Naive thymus-derived CD4-positive, alpha-beta T cell (primary cell): ENCODE results near the gene PMFBP1. TPM values are rescaled to one million over a fixed set of nuclear protein-coding genes. Genes with fewer than 3 reads are reported as not detected.
A peak's percentile ranks its signal among the peaks of the same experiment; 100 is the strongest.

Source experiments
- ATAC-seq: fragments of 150-1000 bp; cut with Tn5 transposase; 2 replicates; pipeline ENCODE4 v1.10.0; 2021; ENCODE audit warnings: mild to moderate bottlenecking, moderate library complexity
- CTCF ChIA-PET: fragments of 350-600 bp; sonication (Branson Sonifier 250); formaldehyde crosslinking; loops from one replicate; lab custom pipeline; 2021; ENCODE audit warnings: antibody characterized with exemption; lab: Charles Lee
- POLR2A ChIA-PET: fragments of 350-600 bp; sonication (Branson Sonifier 250); formaldehyde crosslinking; loops from one replicate; lab custom pipeline; 2021; ENCODE audit warnings: antibody characterized with exemption, inconsistent platforms; lab: Charles Lee
- DNase-seq, 9 donors: peaks; one replicate each; pipeline versions ENCODE4 v3.0.0 to v3.0.0-alpha.2; 2020 to 2022; ENCODE audit warnings: mixed read lengths in 1 of 9
- H3K27ac ChIP-seq: one replicate; pipeline ENCODE4 v1.7.0; 2013; ENCODE audit warnings: mild to moderate bottlenecking, low read depth, low read length, moderate library complexity
- H3K27me3 ChIP-seq, 2 donors: one replicate each; pipeline ENCODE4 v1.7.0; 2013; ENCODE audit warnings: low read length in 2 of 2, mild to moderate bottlenecking in 2 of 2, moderate library complexity in 2 of 2; ENCODE audit not compliant: control insufficient read depth in 2 of 2, insufficient read depth in 2 of 2
- H3K36me3 ChIP-seq, 3 experiments: 1 replicate in 2 of 3; 2 replicates in 1 of 3; pipeline ENCODE4 v1.7.0; 2013; ENCODE audit warnings: low read length in 3 of 3, mild to moderate bottlenecking in 3 of 3, moderate library complexity in 1 of 3; ENCODE audit not compliant: insufficient read depth in 3 of 3, control insufficient read depth in 2 of 3
- H3K4me1 ChIP-seq, 2 donors: one replicate each; pipeline ENCODE4 v1.7.0; 2013; ENCODE audit warnings: low read length in 2 of 2, mild to moderate bottlenecking in 2 of 2, moderate library complexity in 1 of 2; ENCODE audit not compliant: control insufficient read depth in 2 of 2, insufficient read depth in 2 of 2
- H3K4me3 ChIP-seq: 2 replicates; pipeline ENCODE4 v1.7.0; 2013; ENCODE audit warnings: mild to moderate bottlenecking, low read length
- H3K9me3 ChIP-seq, 3 experiments: 1 replicate in 2 of 3; 2 replicates in 1 of 3; pipeline ENCODE4 v1.7.0; 2013; ENCODE audit warnings: low read length in 3 of 3; ENCODE audit not compliant: control insufficient read depth in 2 of 3
- H3K27ac Mint-ChIP-seq, 9 donors: one replicate each; pipeline ENCODE4 v1.8.0; 2020 to 2022; ENCODE audit warnings: mixed read lengths in 9 of 9, mild to moderate bottlenecking in 8 of 9, moderate library complexity in 5 of 9, inconsistent platforms in 2 of 9
- H3K27me3 Mint-ChIP-seq, 5 donors: one replicate each; pipeline ENCODE4 v1.8.0; 2021 to 2022; ENCODE audit warnings: mixed read lengths in 5 of 5, mild to moderate bottlenecking in 1 of 5
- H3K36me3 Mint-ChIP-seq, 5 donors: one replicate each; pipeline ENCODE4 v1.8.0; 2020 to 2022; ENCODE audit warnings: mixed read lengths in 5 of 5, mild to moderate bottlenecking in 3 of 5, inconsistent platforms in 1 of 5
- H3K4me1 Mint-ChIP-seq, 7 donors: one replicate each; pipeline ENCODE4 v1.8.0; 2020 to 2022; ENCODE audit warnings: mixed read lengths in 7 of 7, mild to moderate bottlenecking in 3 of 7, inconsistent platforms in 1 of 7
- H3K4me3 Mint-ChIP-seq, 10 donors: one replicate each; pipeline ENCODE4 v1.8.0; 2020 to 2022; ENCODE audit warnings: mild to moderate bottlenecking in 10 of 10, mixed read lengths in 10 of 10, moderate library complexity in 6 of 10, inconsistent platforms in 2 of 10
- H3K9me3 Mint-ChIP-seq, 11 donors: one replicate each; pipeline ENCODE4 v1.8.0; 2020 to 2022; ENCODE audit warnings: mixed read lengths in 11 of 11, mild to moderate bottlenecking in 4 of 11, inconsistent platforms in 1 of 11, moderate library complexity in 1 of 11
- intact Hi-C, 2 donors: fragments of 100-400 bp; cut with micrococcal nuclease; formaldehyde crosslinking; loops; one replicate each; pipeline ENCODE4 v1.15.1; 2023
- polyA plus RNA-seq, 2 donors: library from polyadenylated mRNA; unstranded; fragments of 300-500 nt; fragmentation: Illumina TruSeq; gene quantifications; one replicate each; pipeline ENCODE4 v1.2.3, GENCODE V29; 2021
- total RNA-seq, 6 experiments: library from RNA in 5 of 6; stranded (reverse) in 5 of 6; gene quantifications; 1 replicate in 5 of 6; 2 replicates in 1 of 6; pipeline ENCODE4 v1.2.3 and lab custom pipeline; 2021 to 2026

The PMFBP1 gene
- total and polyA plus RNA-seq, 7 experiments from 2014 or later, result 0.12 to 2.0 (median 1.2) TPM; not detected in 1

DNA sequence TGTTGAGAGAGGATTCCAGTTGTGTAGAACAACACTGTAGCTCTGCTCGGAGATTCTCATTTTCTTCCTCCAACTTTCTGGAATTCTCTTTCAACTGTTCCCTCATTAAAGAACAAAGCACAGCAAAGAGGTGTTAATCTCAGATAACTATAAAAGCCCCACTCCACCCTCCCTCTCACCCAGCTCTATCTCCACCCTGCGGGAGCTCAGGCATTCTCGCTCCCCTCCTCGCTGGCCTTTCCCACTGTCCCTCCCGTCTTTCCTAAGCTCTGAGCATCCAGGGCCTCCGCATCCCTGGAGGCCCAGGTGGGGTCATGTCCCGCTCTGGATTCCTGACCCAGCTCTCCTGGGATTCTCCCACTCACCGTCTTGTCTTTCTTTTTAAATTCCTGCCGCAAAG lies 43.3 kb downstream of the PMFBP1 start:
- H3K4me1 ChIP-seq, result no peaks in the 10 kb centered on the region
- CTCF ChIA-PET, result interaction anchor here (2.3 kb wide), 1 partner anchor 11 kb away, joined by 5 read pairs; no protein-coding TSS in a partner anchor
- POLR2A ChIA-PET, result no interaction called here
- H3K36me3 ChIP-seq, result no peaks in the 10 kb centered on the region
- H3K36me3 Mint-ChIP-seq, result no peaks in the 10 kb centered on the region
- ATAC-seq, result no peak
- H3K9me3 Mint-ChIP-seq, result no peaks in the 10 kb centered on the region
- no peaks in the 10 kb centered on the region for H3K9me3 ChIP-seq
- peaks cover 0 to 7% (median 0%) of the 10 kb centered on the region in 7 donors for H3K4me1 Mint-ChIP-seq
- H3K27me3 ChIP-seq, result no peaks in the 10 kb centered on the region
- no peak overlapping the region for H3K4me3 Mint-ChIP-seq
- no peak overlapping the region for H3K27ac ChIP-seq
- no peak overlapping the region for H3K27ac Mint-ChIP-seq
- no peak for DNase-seq
- intact Hi-C loops, result loop anchor here in 1 of 2 donors (10.0 kb wide), 1 partner anchor 706 kb away; no protein-coding TSS in a partner anchor
- H3K4me3 ChIP-seq, result no peak overlapping the region
- H3K27me3 Mint-ChIP-seq, result peaks cover 0 to 7% (median 0%) of the 10 kb centered on the region in 5 donors

DNA sequence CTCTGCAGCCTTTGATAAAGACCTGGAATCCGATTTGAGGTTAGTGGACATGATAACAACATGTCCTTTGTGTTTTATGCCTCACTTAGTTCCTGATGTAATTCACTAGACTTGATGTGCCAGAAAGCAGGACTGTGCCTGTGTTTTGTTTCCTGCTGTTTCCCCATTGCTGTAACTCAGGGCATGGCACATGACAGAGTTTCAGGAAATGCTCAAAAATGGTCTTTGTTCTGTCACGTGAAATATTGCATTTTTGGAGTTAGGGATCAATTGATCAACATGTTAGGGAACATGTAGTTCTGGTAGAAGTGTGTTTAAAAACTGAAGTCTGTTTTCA lies 45.6 kb downstream of the PMFBP1 start:
- DNase-seq (no peak), ATAC-seq (no peak)
- peaks cover 0 to 7% (median 0%) of the 10 kb centered on the region in 7 donors for H3K4me1 Mint-ChIP-seq
- POLR2A ChIA-PET, result no interaction called here
- H3K9me3 Mint-ChIP-seq, result no peaks in the 10 kb centered on the region
- H3K27ac ChIP-seq, result no peak overlapping the region
- no peaks in the 10 kb centered on the region for H3K36me3 Mint-ChIP-seq
- H3K27ac Mint-ChIP-seq, result peak overlapping the region in 1 of 9 donors; percentile 49
- H3K4me3 ChIP-seq, result no peak overlapping the region
- intact Hi-C loops, result loop anchor here in 1 of 2 donors (10.0 kb wide), 1 partner anchor 708 kb away; no protein-coding TSS in a partner anchor
- H3K9me3 ChIP-seq, result no peaks in the 10 kb centered on the region
- peaks cover 0 to 5% (median 0%) of the 10 kb centered on the region in 5 donors for H3K27me3 Mint-ChIP-seq
- no peaks in the 10 kb centered on the region for H3K36me3 ChIP-seq
- H3K4me1 ChIP-seq, result no peaks in the 10 kb centered on the region
- CTCF ChIA-PET, result no interaction called here
- no peaks in the 10 kb centered on the region for H3K27me3 ChIP-seq
- H3K4me3 Mint-ChIP-seq, result no peak overlapping the region

DNA sequence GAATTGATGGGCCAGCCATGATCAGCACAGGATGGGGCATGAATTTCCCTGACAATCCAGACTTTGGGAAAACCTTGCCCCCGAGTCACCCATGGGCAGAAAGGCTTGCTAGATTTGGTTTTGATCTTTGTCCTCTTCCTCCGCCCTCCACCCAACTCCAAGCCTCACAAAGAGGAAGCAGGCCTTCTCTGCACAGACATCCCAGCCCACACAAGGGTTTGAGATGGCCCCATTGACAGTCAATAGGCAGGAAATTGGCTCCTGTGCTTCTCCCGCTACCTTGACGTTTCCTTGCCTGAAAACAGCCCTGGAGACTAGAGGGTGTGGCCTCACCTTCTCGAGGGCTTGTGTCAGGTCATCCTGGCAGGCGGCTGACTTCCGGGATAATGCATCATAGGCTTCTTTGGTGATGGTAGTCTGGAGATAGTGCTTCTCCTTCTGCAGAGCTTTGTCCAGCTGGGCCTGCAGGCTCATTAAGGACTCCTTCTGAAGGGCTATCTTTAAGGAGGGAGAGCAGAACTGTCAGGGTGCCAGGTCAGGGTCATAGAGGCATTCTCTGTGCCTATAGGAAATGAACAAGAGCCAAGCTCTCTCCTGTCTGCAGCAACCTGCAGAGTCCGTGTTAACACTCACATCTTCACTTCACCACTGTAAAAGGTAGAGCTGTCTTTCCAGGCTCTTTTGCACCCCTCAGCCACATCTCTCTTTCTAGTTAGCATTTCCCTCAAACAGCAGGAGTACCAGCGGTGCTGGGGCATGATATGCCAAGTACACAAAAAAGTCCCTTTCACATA lies 46.1 kb downstream of the PMFBP1 start:
- intact Hi-C loops, result loop anchor here in 1 of 2 donors (10.0 kb wide), 1 partner anchor 709 kb away; no protein-coding TSS in a partner anchor
- Histone ChIP-seq H3K4me1 (no peaks in the 10 kb centered on the region), H3K9me3 (no peaks in the 10 kb centered on the region), H3K27me3 (no peaks in the 10 kb centered on the region), H3K36me3 (no peaks in the 10 kb centered on the region), H3K27ac (no peak overlapping the region), H3K4me3 (no peak overlapping the region)
- Mint-ChIP-seq H3K27ac (no peak overlapping the region), H3K4me3 (peak overlapping the region in 1 of 10 donors; percentile 11), H3K36me3 (no peaks in the 10 kb centered on the region), H3K9me3 (no peaks in the 10 kb centered on the region), H3K4me1 (peaks cover 0 to 7% (median 0%) of the 10 kb centered on the region in 7 donors), H3K27me3 (no peaks in the 10 kb centered on the region)
- ATAC-seq, result no peak
- ChIA-PET POLR2A (no interaction called here), CTCF (interaction anchor here (0.5 to 0.9 kb wide), 3 partner anchors 1734 to 1983 kb away, joined by 3 read pairs; no protein-coding TSS in a partner anchor)
- no peak for DNase-seq

DNA sequence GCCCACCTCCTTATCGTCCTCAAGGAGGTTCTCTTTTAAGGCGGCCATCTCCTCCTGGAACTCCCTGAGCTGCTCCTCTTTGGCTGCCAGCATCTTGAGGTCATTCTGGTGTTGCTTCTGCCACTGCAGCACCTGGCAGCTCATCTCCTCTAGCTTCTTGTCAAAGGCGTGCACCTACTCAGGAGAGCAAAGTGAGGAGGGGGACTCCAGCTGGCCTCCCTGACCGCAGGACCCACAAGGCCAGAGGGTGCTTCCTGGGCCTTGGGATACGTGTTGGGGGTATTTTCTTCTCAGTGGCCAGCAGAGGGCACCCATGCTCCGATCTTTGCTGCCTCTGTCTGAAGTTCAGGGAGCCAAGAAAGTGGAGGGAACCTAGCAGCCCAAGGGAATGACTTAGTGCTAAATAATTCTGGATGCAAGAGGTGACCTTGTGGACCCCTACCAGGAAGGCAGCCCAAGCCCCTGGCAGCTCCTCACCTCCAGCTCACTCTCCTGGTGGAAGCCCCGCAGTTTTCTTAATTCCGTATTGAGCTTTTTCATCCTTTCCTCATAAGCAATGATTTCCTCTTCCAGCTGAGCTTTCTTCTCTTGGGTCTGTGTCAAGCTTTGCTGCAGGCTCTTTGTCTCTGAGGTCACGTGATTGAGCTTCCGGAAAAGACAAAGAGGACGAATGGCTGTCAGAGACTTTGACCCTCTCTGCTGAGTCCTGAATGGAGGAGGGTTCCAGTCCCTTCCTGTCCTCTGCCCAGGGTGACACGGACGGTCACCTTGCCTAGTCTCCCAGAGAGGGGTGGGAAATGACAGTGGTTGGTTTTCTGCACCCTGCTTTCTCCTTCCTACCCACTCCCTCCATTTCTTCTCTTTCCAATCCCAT lies 47.0 kb downstream of the PMFBP1 start:
- Histone ChIP-seq H3K27me3 (no peaks in the 10 kb centered on the region), H3K4me3 (no peak overlapping the region), H3K27ac (no peak overlapping the region), H3K9me3 (no peaks in the 10 kb centered on the region), H3K36me3 (no peaks in the 10 kb centered on the region), H3K4me1 (no peaks in the 10 kb centered on the region)
- Mint-ChIP-seq H3K4me1 (peaks cover 0 to 7% (median 0%) of the 10 kb centered on the region in 7 donors), H3K9me3 (no peaks in the 10 kb centered on the region), H3K27me3 (no peaks in the 10 kb centered on the region), H3K27ac (peak overlapping the region in 2 of 9 donors; percentile 22 to 55), H3K36me3 (no peaks in the 10 kb centered on the region), H3K4me3 (peak overlapping the region in 1 of 10 donors; percentile 11)
- peak; percentile 81 for ATAC-seq
- intact Hi-C loops, result loop anchor here in 1 of 2 donors (10.0 kb wide), 1 partner anchor 710 kb away; no protein-coding TSS in a partner anchor
- POLR2A ChIA-PET, result no interaction called here
- DNase-seq, result peak in 7 of 9 donors; percentile 30 to 58 (median 55)
- CTCF ChIA-PET, result interaction anchor here (0.5 to 0.9 kb wide), 4 partner anchors 8 to 1983 kb away, joined by 3 read pairs; no protein-coding TSS in a partner anchor

DNA sequence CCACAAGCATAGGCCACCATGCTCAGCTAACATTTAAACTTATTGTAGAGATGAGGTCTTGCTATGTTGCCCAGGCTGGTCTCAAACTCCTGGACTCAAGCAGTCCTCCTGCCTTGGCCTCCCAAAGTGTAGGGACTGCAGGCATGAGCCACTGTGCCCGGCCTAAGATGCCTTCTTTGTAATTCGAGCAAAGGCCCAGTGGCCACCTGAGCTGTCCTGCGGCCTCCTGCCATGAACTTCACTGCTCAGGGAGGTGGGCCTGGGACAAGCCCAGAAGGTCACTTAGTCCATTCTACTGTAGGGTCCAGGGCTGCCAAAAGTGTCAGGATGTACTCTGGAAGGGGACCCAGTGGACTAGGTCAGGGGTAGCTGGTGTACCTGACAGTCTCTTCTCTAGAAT lies 47.8 kb downstream of the PMFBP1 start:
- Histone ChIP-seq H3K9me3 (no peaks in the 10 kb centered on the region), H3K4me1 (no peaks in the 10 kb centered on the region), H3K27me3 (no peaks in the 10 kb centered on the region), H3K4me3 (no peak overlapping the region), H3K36me3 (no peaks in the 10 kb centered on the region), H3K27ac (no peak overlapping the region)
- no peaks in the 10 kb centered on the region for H3K27me3 Mint-ChIP-seq
- H3K9me3 Mint-ChIP-seq, result no peaks in the 10 kb centered on the region
- intact Hi-C loops, result loop anchor here in 1 of 2 donors (10.0 kb wide), 1 partner anchor 711 kb away; no protein-coding TSS in a partner anchor
- POLR2A ChIA-PET, result no interaction called here
- H3K27ac Mint-ChIP-seq, result no peak overlapping the region
- no peaks in the 10 kb centered on the region for H3K36me3 Mint-ChIP-seq
- peaks cover 0 to 7% (median 0%) of the 10 kb centered on the region in 7 donors for H3K4me1 Mint-ChIP-seq
- no peak for DNase-seq
- ATAC-seq, result no peak
- CTCF ChIA-PET, result interaction anchor here (0.9 kb wide), 1 partner anchor 7 kb away, joined by 3 read pairs; no protein-coding TSS in a partner anchor
- H3K4me3 Mint-ChIP-seq, result no peak overlapping the region

DNA sequence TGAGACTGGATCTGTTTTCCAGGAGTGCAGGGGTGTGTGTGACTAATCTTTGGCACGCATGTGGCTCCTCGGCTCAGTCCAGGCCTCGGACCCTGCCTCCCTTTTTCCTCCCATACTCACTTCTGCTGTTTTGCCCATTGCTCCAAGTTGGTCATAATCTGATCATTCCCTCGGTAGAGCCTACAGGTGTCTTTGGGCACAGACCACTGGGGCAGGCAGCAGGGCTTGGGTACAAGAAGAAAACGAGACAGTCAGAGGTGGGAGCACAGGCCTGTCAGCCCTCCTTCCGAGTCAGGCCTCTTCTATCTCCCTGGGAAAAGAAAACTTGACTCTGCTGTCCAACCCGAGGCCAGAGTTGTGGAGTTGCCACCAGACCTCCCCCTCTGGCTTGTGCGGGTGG lies 48.5 kb downstream of the PMFBP1 start:
- intact Hi-C loops, result loop anchor here in 1 of 2 donors (10.0 kb wide), 1 partner anchor 711 kb away; no protein-coding TSS in a partner anchor
- no peaks in the 10 kb centered on the region for H3K27me3 Mint-ChIP-seq

More for the DNA sequence above, 48.5 kb downstream of the PMFBP1 start:
- Histone ChIP-seq H3K27ac (no peak overlapping the region), H3K9me3 (no peaks in the 10 kb centered on the region), H3K4me1 (no peaks in the 10 kb centered on the region), H3K36me3 (no peaks in the 10 kb centered on the region), H3K27me3 (no peaks in the 10 kb centered on the region), H3K4me3 (no peak overlapping the region)
- DNase-seq (no peak), ATAC-seq (no peak)
- Mint-ChIP-seq H3K27ac (no peak overlapping the region), H3K9me3 (no peaks in the 10 kb centered on the region), H3K4me1 (peaks cover 0 to 8% (median 0%) of the 10 kb centered on the region in 7 donors), H3K36me3 (no peaks in the 10 kb centered on the region), H3K4me3 (no peak overlapping the region)
- POLR2A ChIA-PET, result no interaction called here
- CTCF ChIA-PET, result no interaction called here
